ENCODE measurements around the gene ARID1B.

Gene ARID1B

GRCh38 chr6:157116426-157116825 lies 339.2 kb downstream of the ARID1B start:
- in situ Hi-C loops (cut with MboI; ENCODE audit: low sequenced_read_pairs), result no loop called here

GRCh38 chr6:157117431-157118095 lies 340.4 kb downstream of the ARID1B start:
- in situ Hi-C loops (cut with MboI; ENCODE audit: low sequenced_read_pairs), result no loop called here

- in situ Hi-C loops (cut with MboI; ENCODE audit: low sequenced_read_pairs), result no loop called here
These were observed 342.4 kb downstream of the ARID1B start for GRCh38 chr6:157119502-157120027.

GRCh38 chr6:157120534-157121232 lies 343.5 kb downstream of the ARID1B start:
- in situ Hi-C loops (cut with MboI; ENCODE audit: low sequenced_read_pairs), result no loop called here

- in situ Hi-C loops (cut with MboI; ENCODE audit: low sequenced_read_pairs), result no loop called here
These were observed 344.7 kb downstream of the ARID1B start for GRCh38 chr6:157121897-157122296.

- in situ Hi-C loops (cut with MboI; ENCODE audit: low sequenced_read_pairs), result no loop called here
These were observed 346.1 kb downstream of the ARID1B start for GRCh38 chr6:157123234-157123633.

GRCh38 chr6:157124485-157125254 lies 347.5 kb downstream of the ARID1B start:
- in situ Hi-C loops (cut with MboI; ENCODE audit: low sequenced_read_pairs), result no loop called here

- in situ Hi-C loops (cut with MboI; ENCODE audit: low sequenced_read_pairs), result no loop called here
These were observed 348.4 kb downstream of the ARID1B start for GRCh38 chr6:157125531-157125930.

GRCh38 chr6:157126183-157127098 lies 349.3 kb downstream of the ARID1B start:
- in situ Hi-C loops (cut with MboI; ENCODE audit: low sequenced_read_pairs), result no loop called here

- in situ Hi-C loops (cut with MboI; ENCODE audit: low sequenced_read_pairs), result no loop called here
These were observed 351.1 kb downstream of the ARID1B start for GRCh38 chr6:157128235-157128775.

- in situ Hi-C loops (cut with MboI; ENCODE audit: low sequenced_read_pairs), result no loop called here
These were observed 354.1 kb downstream of the ARID1B start for GRCh38 chr6:157131250-157131649.

GRCh38 chr6:157133856-157134255 lies 356.7 kb downstream of the ARID1B start:
- in situ Hi-C loops (cut with MboI; ENCODE audit: low sequenced_read_pairs), result no loop called here

- in situ Hi-C loops (cut with MboI; ENCODE audit: low sequenced_read_pairs), result no loop called here
These were observed 357.3 kb downstream of the ARID1B start for GRCh38 chr6:157134402-157135047.

GRCh38 chr6:157135691-157136090 lies 358.5 kb downstream of the ARID1B start:
- in situ Hi-C loops (cut with MboI; ENCODE audit: low sequenced_read_pairs), result no loop called here

GRCh38 chr6:157137501-157137900 lies 360.3 kb downstream of the ARID1B start:
- in situ Hi-C loops (cut with MboI; ENCODE audit: low sequenced_read_pairs), result no loop called here

- in situ Hi-C loops (cut with MboI; ENCODE audit: low sequenced_read_pairs), result no loop called here
These were observed 362.0 kb downstream of the ARID1B start for GRCh38 chr6:157139054-157139708.

- in situ Hi-C loops (cut with MboI; ENCODE audit: low sequenced_read_pairs), result no loop called here
These were observed 366.2 kb downstream of the ARID1B start for GRCh38 chr6:157143171-157143889.
